H9 (cell line): ENCODE measurements around the gene SLC16A1. TPM values are rescaled to one million over a fixed set of nuclear protein-coding genes. Genes with fewer than 3 reads are reported as not detected.

ENCODE experiments used
- DNase-seq: peaks from one replicate; pipeline ENCODE4 v3.0.0-alpha.2; 2017
- H2AFZ ChIP-seq: one replicate; pipeline ENCODE4 v1.6.1; 2013; ENCODE audit warnings: mild to moderate bottlenecking, low read length, control low read depth, moderate library complexity
- H2AK5ac ChIP-seq: 2 replicates; pipeline ENCODE4 v1.6.1; 2013; ENCODE audit warnings: low read length, control low read depth, mixed read lengths; ENCODE audit not compliant: insufficient read length
- H2BK120ac ChIP-seq: one replicate; pipeline ENCODE4 v1.6.1; 2013; ENCODE audit warnings: low read depth, mild to moderate bottlenecking, low read length, control low read depth, inconsistent platforms; ENCODE audit not compliant: poor library complexity, severe bottlenecking
- H2BK12ac ChIP-seq: 2 replicates; pipeline ENCODE4 v1.6.1; 2013; ENCODE audit warnings: low read length, control low read depth, mixed read lengths, low read depth; ENCODE audit not compliant: insufficient read length
- H2BK15ac ChIP-seq: 2 replicates; pipeline ENCODE4 v1.6.1; 2013; ENCODE audit warnings: low read depth, low read length, control low read depth
- H2BK20ac ChIP-seq: one replicate; pipeline ENCODE4 v1.6.1; 2013; ENCODE audit warnings: low read depth, mild to moderate bottlenecking, low read length, control low read depth, inconsistent platforms; ENCODE audit not compliant: poor library complexity, severe bottlenecking
- H2BK5ac ChIP-seq: 2 replicates; pipeline ENCODE4 v1.6.1; 2013; ENCODE audit warnings: low read length, control low read depth, mixed read lengths; ENCODE audit not compliant: insufficient read length
- H3K14ac ChIP-seq: 2 replicates; pipeline ENCODE4 v1.6.1; 2013; ENCODE audit warnings: low read length, control low read depth; ENCODE audit not compliant: insufficient read depth
- H3K18ac ChIP-seq: 2 replicates; pipeline ENCODE4 v1.6.1; 2013; ENCODE audit warnings: low read depth, mild to moderate bottlenecking, mixed read lengths, low read length, control low read depth; ENCODE audit not compliant: insufficient read length
- H3K23ac ChIP-seq: 2 replicates; pipeline ENCODE4 v1.6.1; 2013; ENCODE audit warnings: low read length, control low read depth, mixed read lengths, low read depth; ENCODE audit not compliant: insufficient read length
- H3K23me2 ChIP-seq: 2 replicates; pipeline ENCODE4 v1.6.1; 2013; ENCODE audit warnings: low read depth, mild to moderate bottlenecking, mixed read lengths, low read length, control low read depth; ENCODE audit not compliant: insufficient read length, poor library complexity, severe bottlenecking
- H3K27ac ChIP-seq: 2 replicates; pipeline ENCODE4 v1.5.1; 2013; ENCODE audit warnings: low read length, control low read depth, mixed read lengths, low read depth; ENCODE audit not compliant: insufficient read length
- H3K27me3 ChIP-seq: 2 replicates; pipeline ENCODE4 v1.6.1; 2013; ENCODE audit warnings: low read length, control low read depth, inconsistent platforms; ENCODE audit not compliant: insufficient read depth
- H3K4ac ChIP-seq: 2 replicates; pipeline ENCODE4 v1.6.1; 2013; ENCODE audit warnings: low read depth, mild to moderate bottlenecking, control low read depth, inconsistent platforms, low read length, moderate library complexity
- H3K4me1 ChIP-seq: 2 replicates; pipeline ENCODE4 v1.6.1; 2013; ENCODE audit warnings: low read length, control low read depth, inconsistent platforms; ENCODE audit not compliant: insufficient read depth
- H3K4me2 ChIP-seq: 2 replicates; pipeline ENCODE4 v1.6.1; 2013; ENCODE audit warnings: low read length, control low read depth, mixed read lengths; ENCODE audit not compliant: insufficient read length, insufficient read depth
- H3K56ac ChIP-seq: 2 replicates; pipeline ENCODE4 v1.6.1; 2013; ENCODE audit warnings: low read depth, mild to moderate bottlenecking, mixed read lengths, low read length, control low read depth; ENCODE audit not compliant: insufficient read length
- H3K79me1 ChIP-seq: 2 replicates; pipeline ENCODE4 v1.6.1; 2013; ENCODE audit warnings: low read depth, mild to moderate bottlenecking, moderate library complexity, low read length, control low read depth, inconsistent platforms; ENCODE audit not compliant: insufficient read depth, poor library complexity, severe bottlenecking
- H3K79me2 ChIP-seq: 2 replicates; pipeline ENCODE4 v1.6.1; 2013; ENCODE audit warnings: low read length, control low read depth, inconsistent platforms; ENCODE audit not compliant: insufficient read depth
- H3K9ac ChIP-seq: 2 replicates; pipeline ENCODE4 v1.6.1; 2013; ENCODE audit warnings: low read length, control low read depth, mixed read lengths; ENCODE audit not compliant: insufficient read length; ENCODE audit errors: extremely low read depth
- H3K9me3 ChIP-seq: one replicate; pipeline ENCODE4 v1.6.1; 2013; ENCODE audit warnings: low read depth, low read length, inconsistent platforms; ENCODE audit not compliant: control insufficient read depth
- H3T11ph ChIP-seq: one replicate; pipeline ENCODE4 v1.6.1; 2013; ENCODE audit warnings: mild to moderate bottlenecking, low read length, control low read depth, inconsistent platforms
- H4K20me1 ChIP-seq: one replicate; pipeline ENCODE4 v1.6.1; 2013; ENCODE audit not compliant: control insufficient read depth, insufficient read length, insufficient read depth
- H4K5ac ChIP-seq: 2 replicates; pipeline ENCODE4 v1.6.1; 2013; ENCODE audit warnings: low read depth, mild to moderate bottlenecking, mixed read lengths, low read length, control low read depth; ENCODE audit not compliant: insufficient read length
- H4K8ac ChIP-seq: replicated peaks from 2 replicates; pipeline ENCODE4 v1.6.1; 2013; ENCODE audit warnings: low read length, control low read depth, mixed read lengths, low read depth; ENCODE audit not compliant: insufficient read length
- H4K91ac ChIP-seq: 2 replicates; pipeline ENCODE4 v1.6.1; 2013; ENCODE audit warnings: low read depth, mild to moderate bottlenecking, moderate library complexity, mixed read lengths, low read length, control low read depth; ENCODE audit not compliant: insufficient read length
- H3K27ac Mint-ChIP-seq, 3 experiments: 2 replicates in 2 of 3; 3 replicates in 1 of 3; pipeline ENCODE4 v1.8.0; 2020 to 2021; ENCODE audit warnings: mixed read lengths in 3 of 3, mild to moderate bottlenecking in 1 of 3, moderate library complexity in 1 of 3
- H3K27me3 Mint-ChIP-seq: 2 replicates; pipeline ENCODE4 v1.8.0; 2021; ENCODE audit warnings: low read depth, mild to moderate bottlenecking, moderate library complexity, mixed read lengths
- H3K36me3 Mint-ChIP-seq, 3 experiments: 2 replicates in 2 of 3; 3 replicates in 1 of 3; pipeline ENCODE4 v1.8.0; 2020 to 2021; ENCODE audit warnings: low read depth in 3 of 3, mixed read lengths in 3 of 3; ENCODE audit not compliant: insufficient read depth in 1 of 3
- H3K4me1 Mint-ChIP-seq, 2 experiments: 2 replicates each; pipeline ENCODE4 v1.8.0; 2020; ENCODE audit warnings: mixed read lengths in 2 of 2
- H3K4me3 Mint-ChIP-seq, 2 experiments: 2 replicates in 1 of 2; 3 replicates in 1 of 2; pipeline ENCODE4 v1.8.0; 2020 to 2021; ENCODE audit warnings: mild to moderate bottlenecking in 2 of 2, mixed read lengths in 2 of 2, moderate library complexity in 1 of 2
- H3K9me3 Mint-ChIP-seq, 2 experiments: 2 replicates in 1 of 2; 3 replicates in 1 of 2; pipeline ENCODE4 v1.8.0; 2020; ENCODE audit warnings: mild to moderate bottlenecking in 2 of 2, mixed read lengths in 2 of 2, moderate library complexity in 1 of 2
- CTCF ChIP-seq: fragments of 200-600 bp; sonication (generic); conservative IDR thresholded peaks from 3 replicates; pipeline ENCODE4 v1.8.0; 2021; ENCODE audit warnings: antibody characterized with exemption, mild to moderate bottlenecking
- total RNA-seq: library from RNA; stranded (reverse); gene quantifications from 2 replicates; pipeline ENCODE4 v1.2.1, GENCODE V29; 2021

Gene SLC16A1
- total RNA-seq, 1 experiment from 2014 or later, result 381 TPM

- peaks cover 49 to 51% of the 10 kb centered on the region in 2 experiments for H3K9me3 Mint-ChIP-seq
- no peak overlapping the region for H3K23ac ChIP-seq
- H4K91ac ChIP-seq, result no peak overlapping the region
- H3K23me2 ChIP-seq, result no peaks in the 10 kb centered on the region
- no peak overlapping the region for H4K8ac ChIP-seq
- H3K9ac ChIP-seq, result no peak overlapping the region
- H3K4me1 Mint-ChIP-seq, result peaks cover 6 to 7% of the 10 kb centered on the region in 2 experiments; a peak in 3 of 4 replicates
- no peak overlapping the region for H2BK20ac ChIP-seq
- no peak overlapping the region for H3K4ac ChIP-seq
- H3K27ac Mint-ChIP-seq, result no peak overlapping the region
- H3K79me2 ChIP-seq, result no peaks in the 10 kb centered on the region
- H2BK15ac ChIP-seq, result no peak overlapping the region
- H4K20me1 ChIP-seq, result no peaks in the 10 kb centered on the region
- no peak overlapping the region for H3K14ac ChIP-seq
- no peak overlapping the region for H2BK5ac ChIP-seq
- no peaks in the 10 kb centered on the region for H3K4me1 ChIP-seq
- no peaks in the 10 kb centered on the region for H3K27me3 ChIP-seq
- no peak overlapping the region for H4K5ac ChIP-seq
- peaks cover 9% of the 10 kb centered on the region for H3K9me3 ChIP-seq
- no peak overlapping the region for H3K4me3 Mint-ChIP-seq
- no peak overlapping the region for H3K4me2 ChIP-seq
- H2AK5ac ChIP-seq, result no peak overlapping the region
- no peak for TF ChIP-seq CTCF
- no peaks in the 10 kb centered on the region for H3K79me1 ChIP-seq
- H2AFZ ChIP-seq, result no peak overlapping the region
- no peak overlapping the region for H3T11ph ChIP-seq
- H3K27ac ChIP-seq, result no peak overlapping the region
- DNase-seq, result no peak
- no peak overlapping the region for H2BK12ac ChIP-seq
- H2BK120ac ChIP-seq, result no peak overlapping the region
- H3K36me3 Mint-ChIP-seq, result peaks cover 29 to 47% (median 38%) of the 10 kb centered on the region in 3 experiments
- H3K18ac ChIP-seq, result no peak overlapping the region
- no peaks in the 10 kb centered on the region for H3K27me3 Mint-ChIP-seq
- H3K56ac ChIP-seq, result no peak overlapping the region
Measured at GRCh38 chr1:112896783-112897182, 59.2 kb downstream of the SLC16A1 start.
